WTC11 (cell line): ENCODE data around the gene LOXL3. TPM values are rescaled to one million over a fixed set of nuclear protein-coding genes. Genes with fewer than 3 reads are reported as not detected.

Source experiments
- ATAC-seq: fragments of 200-7000 bp; cut with Tn5 transposase; 2 replicates; pipeline ENCODE4 v1.10.0; 2021; ENCODE audit warnings: mild to moderate bottlenecking, moderate library complexity
- CTCF ChIA-PET: fragments of 300-600 bp; sonication (Branson Sonifier 250); formaldehyde crosslinking; loops from one replicate; lab custom pipeline; 2021; ENCODE audit warnings: antibody characterized with exemption; lab: Charles Lee
- POLR2A ChIA-PET: fragments of 350-600 bp; sonication (Branson Sonifier 250); formaldehyde crosslinking; loops from one replicate; lab custom pipeline; 2021; ENCODE audit warnings: antibody characterized with exemption; lab: Charles Lee
- DNase-seq: peaks from one replicate; pipeline ENCODE4 v3.0.0; 2021; ENCODE audit warnings: low spot score
- H3K27ac Mint-ChIP-seq: 2 replicates; pipeline ENCODE4 v1.8.0; 2021; ENCODE audit warnings: mixed read lengths
- H3K27me3 Mint-ChIP-seq: 2 replicates; pipeline ENCODE4 v1.8.0; 2021; ENCODE audit warnings: low read depth, mild to moderate bottlenecking, moderate library complexity, mixed read lengths
- H3K36me3 Mint-ChIP-seq: 2 replicates; pipeline ENCODE4 v1.8.0; 2021; ENCODE audit warnings: mixed read lengths
- H3K4me1 Mint-ChIP-seq: 2 replicates; pipeline ENCODE4 v1.8.0; 2022; ENCODE audit warnings: mixed read lengths
- H3K4me3 Mint-ChIP-seq: 2 replicates; pipeline ENCODE4 v1.8.0; 2021; ENCODE audit warnings: mild to moderate bottlenecking, moderate library complexity, mixed read lengths
- H3K9me3 Mint-ChIP-seq: 2 replicates; pipeline ENCODE4 v1.8.0; 2021; ENCODE audit warnings: mixed read lengths
- ESRRA ChIP-seq: sonication (generic); formaldehyde crosslinking; IDR thresholded peaks from 2 replicates; pipeline ENCODE4 v1.8.1; 2022; ENCODE audit warnings: mild to moderate bottlenecking, missing genetic modification reagents, borderline replicate concordance
- ETV6 ChIP-seq: sonication (generic); formaldehyde crosslinking; IDR thresholded peaks from 2 replicates; pipeline ENCODE4 v1.8.1; 2022; ENCODE audit warnings: mild to moderate bottlenecking, missing genetic modification reagents
- FOXJ3 ChIP-seq: sonication (generic); formaldehyde crosslinking; IDR thresholded peaks from 2 replicates; pipeline ENCODE4 v1.9.0; 2021; ENCODE audit warnings: missing genetic modification reagents, mild to moderate bottlenecking, borderline replicate concordance
- FOXK1 ChIP-seq: sonication (generic); formaldehyde crosslinking; IDR thresholded peaks from 2 replicates; pipeline ENCODE4 v1.8.0; 2022; ENCODE audit warnings: mild to moderate bottlenecking, moderate library complexity, missing genetic modification reagents
- FOXP1 ChIP-seq: sonication (generic); formaldehyde crosslinking; IDR thresholded peaks from 2 replicates; pipeline ENCODE4 v1.8.0; 2022; ENCODE audit warnings: missing genetic modification reagents, mild to moderate bottlenecking, moderate library complexity, borderline replicate concordance
- NR3C1 ChIP-seq: sonication (generic); formaldehyde crosslinking; conservative IDR thresholded peaks from 2 replicates; pipeline ENCODE4 v1.8.1; 2023; ENCODE audit warnings: low read depth, mild to moderate bottlenecking, missing genetic modification reagents
- OVOL2 ChIP-seq: fragments of 250-450 bp; sonication (Bioruptor Pico); IDR thresholded peaks from 2 replicates; pipeline ENCODE4 v1.9.0; 2021; ENCODE audit warnings: mild to moderate bottlenecking, borderline replicate concordance
- RORB ChIP-seq: fragments of 250-450 bp; sonication (Bioruptor Pico); IDR thresholded peaks from 2 replicates; pipeline ENCODE4 v1.9.0; 2021; ENCODE audit warnings: mild to moderate bottlenecking
- SMAD4 ChIP-seq: sonication (generic); formaldehyde crosslinking; IDR thresholded peaks from 2 replicates; pipeline ENCODE4 v1.8.0; 2022; ENCODE audit warnings: mild to moderate bottlenecking, missing genetic modification reagents
- ZNF263 ChIP-seq: sonication (generic); formaldehyde crosslinking; IDR thresholded peaks from 2 replicates; pipeline ENCODE4 v1.8.1; 2022; ENCODE audit warnings: low read depth, mild to moderate bottlenecking, moderate library complexity, missing genetic modification reagents
- ZNF317 ChIP-seq: sonication (generic); formaldehyde crosslinking; IDR thresholded peaks from 2 replicates; pipeline ENCODE4 v1.8.1; 2023; ENCODE audit warnings: low read depth, mild to moderate bottlenecking, moderate library complexity, missing genetic modification reagents, borderline replicate concordance
- total RNA-seq: library from RNA; stranded (reverse); gene quantifications from 3 replicates; pipeline ENCODE4 v1.2.3, GENCODE V29; 2021
- TF ChIP-seq, protein P1 (sequence below): sonication (generic); formaldehyde crosslinking; IDR thresholded peaks from 2 replicates; pipeline ENCODE4 v1.8.1; 2023; ENCODE audit warnings: mild to moderate bottlenecking, missing genetic modification reagents, borderline replicate concordance
- TF ChIP-seq, protein P2 (sequence below): fragments of 250-450 bp; sonication (Bioruptor Pico); IDR thresholded peaks from 2 replicates; pipeline ENCODE4 v2.1.2; 2022; ENCODE audit warnings: mild to moderate bottlenecking, moderate library complexity
- TF ChIP-seq, protein P3 (sequence below): sonication (generic); formaldehyde crosslinking; IDR thresholded peaks from 2 replicates; pipeline ENCODE4 v1.8.0; 2023; ENCODE audit warnings: missing genetic modification reagents, mild to moderate bottlenecking, borderline replicate concordance

Gene LOXL3
- total RNA-seq, 1 experiment from 2014 or later = 21.1 TPM

DNA sequence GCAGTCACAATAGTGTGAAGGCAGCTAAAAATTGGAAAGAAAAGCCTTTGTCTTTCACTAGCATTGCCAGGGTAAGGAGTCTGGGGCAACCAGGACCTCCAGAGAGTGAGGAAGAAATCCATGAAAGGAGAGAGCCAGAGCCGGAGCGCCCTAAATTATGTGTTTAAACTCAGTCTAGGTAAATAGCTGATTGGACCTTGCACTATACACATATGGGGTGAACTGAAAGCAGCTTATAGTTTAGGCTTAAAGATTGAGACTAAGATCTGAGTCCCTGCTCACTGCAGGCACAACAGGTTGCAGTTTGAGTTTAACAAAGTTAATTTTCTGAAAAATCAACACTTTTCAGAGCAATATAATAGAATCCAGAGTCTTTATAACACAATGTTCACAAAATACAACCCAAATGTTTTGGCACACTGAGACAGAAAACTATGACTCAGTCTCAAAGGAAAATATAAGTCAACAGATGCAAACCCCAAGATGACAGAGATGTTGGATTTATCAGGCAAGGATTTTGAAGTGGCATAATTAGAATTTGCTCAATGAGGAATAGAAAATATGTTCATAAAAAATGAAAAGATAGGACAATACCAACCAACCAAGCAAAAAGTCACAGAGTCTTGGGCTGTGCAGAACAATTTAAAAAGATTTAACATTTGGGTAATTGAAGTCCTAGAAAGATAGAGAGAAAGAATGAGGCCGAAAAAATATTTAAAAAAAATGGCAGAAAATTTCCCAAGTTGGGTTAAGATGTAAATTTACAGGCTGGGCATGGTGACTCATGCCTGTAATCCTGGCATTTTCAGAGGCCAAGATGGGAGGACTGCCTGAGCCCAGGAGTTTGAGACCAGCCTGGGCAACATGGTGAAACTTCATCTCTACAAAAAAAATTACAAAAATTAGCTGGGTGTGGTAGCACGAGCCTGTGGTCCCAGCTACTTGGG, 40.4 kb upstream of the LOXL3 start:
- no peak for TF ChIP-seq ZNF317
- TF ChIP-seq SMAD4 = no peak
- TF ChIP-seq, protein P1, sequence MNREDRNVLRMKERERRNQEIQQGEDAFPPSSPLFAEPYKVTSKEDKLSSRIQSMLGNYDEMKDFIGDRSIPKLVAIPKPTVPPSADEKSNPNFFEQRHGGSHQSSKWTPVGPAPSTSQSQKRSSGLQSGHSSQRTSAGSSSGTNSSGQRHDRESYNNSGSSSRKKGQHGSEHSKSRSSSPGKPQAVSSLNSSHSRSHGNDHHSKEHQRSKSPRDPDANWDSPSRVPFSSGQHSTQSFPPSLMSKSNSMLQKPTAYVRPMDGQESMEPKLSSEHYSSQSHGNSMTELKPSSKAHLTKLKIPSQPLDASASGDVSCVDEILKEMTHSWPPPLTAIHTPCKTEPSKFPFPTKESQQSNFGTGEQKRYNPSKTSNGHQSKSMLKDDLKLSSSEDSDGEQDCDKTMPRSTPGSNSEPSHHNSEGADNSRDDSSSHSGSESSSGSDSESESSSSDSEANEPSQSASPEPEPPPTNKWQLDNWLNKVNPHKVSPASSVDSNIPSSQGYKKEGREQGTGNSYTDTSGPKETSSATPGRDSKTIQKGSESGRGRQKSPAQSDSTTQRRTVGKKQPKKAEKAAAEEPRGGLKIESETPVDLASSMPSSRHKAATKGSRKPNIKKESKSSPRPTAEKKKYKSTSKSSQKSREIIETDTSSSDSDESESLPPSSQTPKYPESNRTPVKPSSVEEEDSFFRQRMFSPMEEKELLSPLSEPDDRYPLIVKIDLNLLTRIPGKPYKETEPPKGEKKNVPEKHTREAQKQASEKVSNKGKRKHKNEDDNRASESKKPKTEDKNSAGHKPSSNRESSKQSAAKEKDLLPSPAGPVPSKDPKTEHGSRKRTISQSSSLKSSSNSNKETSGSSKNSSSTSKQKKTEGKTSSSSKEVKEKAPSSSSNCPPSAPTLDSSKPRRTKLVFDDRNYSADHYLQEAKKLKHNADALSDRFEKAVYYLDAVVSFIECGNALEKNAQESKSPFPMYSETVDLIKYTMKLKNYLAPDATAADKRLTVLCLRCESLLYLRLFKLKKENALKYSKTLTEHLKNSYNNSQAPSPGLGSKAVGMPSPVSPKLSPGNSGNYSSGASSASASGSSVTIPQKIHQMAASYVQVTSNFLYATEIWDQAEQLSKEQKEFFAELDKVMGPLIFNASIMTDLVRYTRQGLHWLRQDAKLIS = no peak
- no peak for TF ChIP-seq FOXK1 (CRISPR knock-in tag)
- TF ChIP-seq ESRRA (CRISPR knock-in tag) = no peak
- no peak for TF ChIP-seq ZNF263 (CRISPR knock-in tag)
- TF ChIP-seq OVOL2 = no peak
- TF ChIP-seq, protein P2, sequence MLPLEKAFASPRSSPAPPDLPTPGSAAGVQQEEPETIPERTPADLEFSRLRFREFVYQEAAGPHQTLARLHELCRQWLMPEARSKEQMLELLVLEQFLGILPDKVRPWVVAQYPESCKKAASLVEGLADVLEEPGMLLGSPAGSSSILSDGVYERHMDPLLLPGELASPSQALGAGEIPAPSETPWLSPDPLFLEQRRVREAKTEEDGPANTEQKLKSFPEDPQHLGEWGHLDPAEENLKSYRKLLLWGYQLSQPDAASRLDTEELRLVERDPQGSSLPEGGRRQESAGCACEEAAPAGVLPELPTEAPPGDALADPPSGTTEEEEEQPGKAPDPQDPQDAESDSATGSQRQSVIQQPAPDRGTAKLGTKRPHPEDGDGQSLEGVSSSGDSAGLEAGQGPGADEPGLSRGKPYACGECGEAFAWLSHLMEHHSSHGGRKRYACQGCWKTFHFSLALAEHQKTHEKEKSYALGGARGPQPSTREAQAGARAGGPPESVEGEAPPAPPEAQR = no peak
- no peak for TF ChIP-seq ETV6 (CRISPR knock-in tag)
- TF ChIP-seq, protein P3, sequence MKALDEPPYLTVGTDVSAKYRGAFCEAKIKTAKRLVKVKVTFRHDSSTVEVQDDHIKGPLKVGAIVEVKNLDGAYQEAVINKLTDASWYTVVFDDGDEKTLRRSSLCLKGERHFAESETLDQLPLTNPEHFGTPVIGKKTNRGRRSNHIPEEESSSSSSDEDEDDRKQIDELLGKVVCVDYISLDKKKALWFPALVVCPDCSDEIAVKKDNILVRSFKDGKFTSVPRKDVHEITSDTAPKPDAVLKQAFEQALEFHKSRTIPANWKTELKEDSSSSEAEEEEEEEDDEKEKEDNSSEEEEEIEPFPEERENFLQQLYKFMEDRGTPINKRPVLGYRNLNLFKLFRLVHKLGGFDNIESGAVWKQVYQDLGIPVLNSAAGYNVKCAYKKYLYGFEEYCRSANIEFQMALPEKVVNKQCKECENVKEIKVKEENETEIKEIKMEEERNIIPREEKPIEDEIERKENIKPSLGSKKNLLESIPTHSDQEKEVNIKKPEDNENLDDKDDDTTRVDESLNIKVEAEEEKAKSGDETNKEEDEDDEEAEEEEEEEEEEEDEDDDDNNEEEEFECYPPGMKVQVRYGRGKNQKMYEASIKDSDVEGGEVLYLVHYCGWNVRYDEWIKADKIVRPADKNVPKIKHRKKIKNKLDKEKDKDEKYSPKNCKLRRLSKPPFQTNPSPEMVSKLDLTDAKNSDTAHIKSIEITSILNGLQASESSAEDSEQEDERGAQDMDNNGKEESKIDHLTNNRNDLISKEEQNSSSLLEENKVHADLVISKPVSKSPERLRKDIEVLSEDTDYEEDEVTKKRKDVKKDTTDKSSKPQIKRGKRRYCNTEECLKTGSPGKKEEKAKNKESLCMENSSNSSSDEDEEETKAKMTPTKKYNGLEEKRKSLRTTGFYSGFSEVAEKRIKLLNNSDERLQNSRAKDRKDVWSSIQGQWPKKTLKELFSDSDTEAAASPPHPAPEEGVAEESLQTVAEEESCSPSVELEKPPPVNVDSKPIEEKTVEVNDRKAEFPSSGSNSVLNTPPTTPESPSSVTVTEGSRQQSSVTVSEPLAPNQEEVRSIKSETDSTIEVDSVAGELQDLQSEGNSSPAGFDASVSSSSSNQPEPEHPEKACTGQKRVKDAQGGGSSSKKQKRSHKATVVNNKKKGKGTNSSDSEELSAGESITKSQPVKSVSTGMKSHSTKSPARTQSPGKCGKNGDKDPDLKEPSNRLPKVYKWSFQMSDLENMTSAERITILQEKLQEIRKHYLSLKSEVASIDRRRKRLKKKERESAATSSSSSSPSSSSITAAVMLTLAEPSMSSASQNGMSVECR (CRISPR knock-in tag) = no peak
- TF ChIP-seq FOXJ3 = no peak
- TF ChIP-seq, all 79 proteins: peak for 0
- Mint-ChIP-seq H3K27ac (no peak overlapping the region), H3K36me3 (no peaks in the 10 kb centered on the region), H3K4me3 (no peak overlapping the region), H3K4me1 (no peaks in the 10 kb centered on the region), H3K27me3 (peaks cover 16% of the 10 kb centered on the region), H3K9me3 (peaks cover 4% of the 10 kb centered on the region; the same call in 1 of the 2 replicates)
- POLR2A ChIA-PET = no interaction called here
- CTCF ChIA-PET = no interaction called here
- ATAC-seq = no peak
- no peak for DNase-seq

DNA sequence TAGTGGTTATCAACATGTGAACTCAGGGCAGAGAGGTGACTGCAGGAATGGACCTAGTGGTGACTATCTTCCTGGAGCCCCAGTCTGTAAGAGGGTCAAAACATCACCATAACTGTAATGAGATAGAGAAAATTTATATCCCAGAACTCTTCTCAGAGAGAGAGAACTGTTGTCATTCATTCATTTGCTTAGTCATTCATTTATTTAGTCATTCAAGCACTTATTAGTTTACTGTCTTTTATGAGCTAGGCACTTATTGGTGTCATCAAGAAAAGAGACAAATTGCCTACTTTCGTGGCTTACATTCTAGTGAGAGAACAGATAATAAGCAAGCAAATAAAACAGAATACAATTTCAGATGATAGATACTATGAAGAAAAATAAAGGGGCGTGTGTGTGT, 34.9 kb upstream of the LOXL3 start:
- CTCF ChIA-PET = interaction anchor here (1.0 to 3.3 kb wide), 9 partner anchors 15 to 254 kb away, joined by 3 to 41 read pairs (median 5); partner anchors contain the start of genes AUP1, CCDC142, HTRA2 and LBX2
- Mint-ChIP-seq H3K27me3 (peaks cover 6% of the 10 kb centered on the region), H3K4me1 (peaks cover 11% of the 10 kb centered on the region), H3K27ac (no peak overlapping the region), H3K9me3 (no peaks in the 10 kb centered on the region), H3K36me3 (no peaks in the 10 kb centered on the region), H3K4me3 (no peak overlapping the region)
- POLR2A ChIA-PET = interaction anchor here (1.2 kb wide), 1 partner anchor 33 kb away, joined by 3 read pairs; no protein-coding TSS in a partner anchor
- TF ChIP-seq NR3C1 (no peak), FOXP1 (CRISPR knock-in tag) (no peak), RORB (CRISPR knock-in tag) (no peak)
- TF ChIP-seq, protein P2 = no peak
- ATAC-seq (no peak), DNase-seq (no peak)
